Measurements from ENCODE around the gene ROBO4. TPM values are rescaled to one million over a fixed set of nuclear protein-coding genes. Genes with fewer than 3 reads are reported as not detected.

Gene ROBO4
- total RNA-seq, 1 experiment from 2014 or later = 1.6 TPM

GRCh38 chr11:124841201-124841600 lies 56.5 kb downstream of the ROBO4 start:
- peak; percentile 64 for DNase-seq
- no TSS peak for BruUV-seq (replicated peaks)

GRCh38 chr11:124840666-124841065 lies 57.0 kb downstream of the ROBO4 start:
- no peak for ATAC-seq
- peaks cover 30% of the 10 kb centered on the region for H3K4me1 ChIP-seq (ENCODE audit: insufficient read depth, low read length)
- TF ChIP-seq CTCF (conservative IDR thresholded peaks at IDR 0.05; ENCODE audit: low read depth, low read length) = no peak
- POLR2A ChIA-PET (ENCODE audit: unreplicated experiment) = no interaction called here
- no peaks in the 10 kb centered on the region for H3K79me2 ChIP-seq (ENCODE audit: low read length)
- no peak overlapping the region for H3K9ac ChIP-seq (ENCODE audit: low read length)
- H3K4me3 ChIP-seq (ENCODE audit: low read length) = no peak overlapping the region
- DNase-seq = no peak
- H3K9me3 ChIP-seq (ENCODE audit: low read length) = no peaks in the 10 kb centered on the region
- BruUV-seq (replicated peaks) = no TSS peak
- no peak overlapping the region for H3K4me2 ChIP-seq (ENCODE audit: low read length)
- H3K27me3 ChIP-seq (ENCODE audit: low read length) = peaks cover 68% of the 10 kb centered on the region
- H3F3A ChIP-seq (ENCODE audit: low read length, unreplicated experiment) = no peaks in the 10 kb centered on the region
- no peak overlapping the region for H3K27ac ChIP-seq (ENCODE audit: low read length)
- CTCF ChIA-PET = no interaction called here
- intact Hi-C loops (cut with micrococcal nuclease) = loop anchor here (1.0 kb wide), 1 partner anchor 26 kb away; no protein-coding TSS in a partner anchor
- no peak overlapping the region for H2AFZ ChIP-seq (ENCODE audit: low read length)
- no peaks in the 10 kb centered on the region for H4K20me1 ChIP-seq (ENCODE audit: low read length)
- no peaks in the 10 kb centered on the region for H3K36me3 ChIP-seq (ENCODE audit: low read depth, low read length)
- H3K9me2 ChIP-seq (replicated peaks; ENCODE audit: low read length) = no peaks in the 10 kb centered on the region

More at GRCh38 chr11:124841201-124841600, 56.5 kb downstream of the ROBO4 start:
- Histone ChIP-seq H3K36me3 (ENCODE audit: low read depth, low read length) (no peaks in the 10 kb centered on the region), H3K4me3 (ENCODE audit: low read length) (no peak overlapping the region), H3K9me2 (replicated peaks; ENCODE audit: low read length) (no peaks in the 10 kb centered on the region), H3K27ac (ENCODE audit: low read length) (no peak overlapping the region), H3K27me3 (ENCODE audit: low read length) (peaks cover 73% of the 10 kb centered on the region), H3F3A (ENCODE audit: low read length, unreplicated experiment) (no peaks in the 10 kb centered on the region), H3K79me2 (ENCODE audit: low read length) (no peaks in the 10 kb centered on the region), H4K20me1 (ENCODE audit: low read length) (no peaks in the 10 kb centered on the region), H3K4me1 (ENCODE audit: insufficient read depth, low read length) (peaks cover 26% of the 10 kb centered on the region), H3K4me2 (ENCODE audit: low read length) (no peak overlapping the region), H3K9ac (ENCODE audit: low read length) (no peak overlapping the region), H3K9me3 (ENCODE audit: low read length) (no peaks in the 10 kb centered on the region), H2AFZ (ENCODE audit: low read length) (no peak overlapping the region)
- ChIA-PET POLR2A (ENCODE audit: unreplicated experiment) (interaction anchor here (0.7 kb wide), 1 partner anchor 605 kb away, joined by 4 read pairs; no protein-coding TSS in a partner anchor), CTCF (interaction anchor here (0.6 kb wide), 1 partner anchor 172 kb away, joined by 4 read pairs; no protein-coding TSS in a partner anchor)
- intact Hi-C loops (cut with micrococcal nuclease) = loop anchor here (1.0 kb wide), 1 partner anchor 25 kb away; no protein-coding TSS in a partner anchor
- ATAC-seq = 0 out of 2 replicates have a peak, but pooled peaks have one; percentile 3
- TF ChIP-seq EZH2phosphoT487 (IDR thresholded peaks at IDR 0.05; ENCODE audit: borderline replicate concordance, low read length) = no peak
- TF ChIP-seq CTCF (conservative IDR thresholded peaks at IDR 0.05; ENCODE audit: low read depth, low read length) = no peak
- no peak for TF ChIP-seq EZH2 (IDR thresholded peaks at IDR 0.05; ENCODE audit: low read length, unreplicated experiment)

GRCh38 chr11:124839972-124840621 lies 57.6 kb downstream of the ROBO4 start:
- Histone ChIP-seq H3K9ac (ENCODE audit: low read length) (no peak overlapping the region), H3K79me2 (ENCODE audit: low read length) (no peaks in the 10 kb centered on the region), H3K36me3 (ENCODE audit: low read depth, low read length) (no peaks in the 10 kb centered on the region), H3K4me1 (ENCODE audit: insufficient read depth, low read length) (peaks cover 35% of the 10 kb centered on the region), H3K27me3 (ENCODE audit: low read length) (peaks cover 62% of the 10 kb centered on the region), H3K4me2 (ENCODE audit: low read length) (peak overlapping the region; percentile 87), H3K4me3 (ENCODE audit: low read length) (peak overlapping the region; percentile 65), H3K9me3 (ENCODE audit: low read length) (no peaks in the 10 kb centered on the region), H3K9me2 (replicated peaks; ENCODE audit: low read length) (no peaks in the 10 kb centered on the region), H3F3A (ENCODE audit: low read length, unreplicated experiment) (no peaks in the 10 kb centered on the region), H4K20me1 (ENCODE audit: low read length) (no peaks in the 10 kb centered on the region), H3K27ac (ENCODE audit: low read length) (no peak overlapping the region), H2AFZ (ENCODE audit: low read length) (peak overlapping the region; percentile 83)
- DNase-seq (no peak), ATAC-seq (no peak)
- intact Hi-C loops (cut with micrococcal nuclease) = no loop called here
- POLR2A ChIA-PET (ENCODE audit: unreplicated experiment) = no interaction called here
- no peak for TF ChIP-seq EZH2 (IDR thresholded peaks at IDR 0.05; ENCODE audit: low read length, unreplicated experiment)
- TF ChIP-seq EZH2phosphoT487 (IDR thresholded peaks at IDR 0.05; ENCODE audit: borderline replicate concordance, low read length) = no peak
- TF ChIP-seq CTCF (conservative IDR thresholded peaks at IDR 0.05; ENCODE audit: low read depth, low read length) = no peak
- CTCF ChIA-PET = no interaction called here
- BruUV-seq (replicated peaks) = no TSS peak
